KMS-11 (cell line): ENCODE measurements around the gene SORCS2.
"Not testable (repeated sequence)": the region's sequence is repeated elsewhere in the genome, so short reads cannot be mapped to it uniquely, and the experiment has no call there.

ENCODE experiments used
- H2AFZ ChIP-seq: fragments of 200-600 bp; sonication (generic); 2 replicates; pipeline ENCODE4 v1.6.1; 2016; ENCODE audit warnings: antibody characterized with exemption, mixed run types, low read depth
- H3K27ac ChIP-seq: fragments of 200-600 bp; sonication (generic); 2 replicates; pipeline ENCODE4 v1.6.1; 2016; ENCODE audit warnings: mild to moderate bottlenecking, mixed run types
- H3K27me3 ChIP-seq: fragments of 200-600 bp; sonication (generic); 2 replicates; pipeline ENCODE4 v1.6.1; 2017; ENCODE audit warnings: mild to moderate bottlenecking, low read depth, mixed run types, moderate library complexity; ENCODE audit not compliant: insufficient read depth
- H3K36me3 ChIP-seq: fragments of 200-600 bp; sonication (generic); 2 replicates; pipeline ENCODE4 v1.6.1; 2017; ENCODE audit warnings: mild to moderate bottlenecking, mixed run types; ENCODE audit not compliant: insufficient read depth
- H3K4me1 ChIP-seq: fragments of 200-600 bp; sonication (generic); 2 replicates; pipeline ENCODE4 v1.6.1; 2016; ENCODE audit warnings: mild to moderate bottlenecking, low read depth, mixed run types; ENCODE audit not compliant: poor library complexity, severe bottlenecking
- H3K4me2 ChIP-seq: fragments of 200-600 bp; sonication (generic); 2 replicates; pipeline ENCODE4 v1.7.0; 2016; ENCODE audit warnings: mild to moderate bottlenecking, mixed run types
- H3K4me3 ChIP-seq: fragments of 200-600 bp; sonication (generic); IDR thresholded peaks from 2 replicates; pipeline ENCODE4 v1.6.1; 2017; ENCODE audit warnings: low read depth, low read length, mixed read lengths; ENCODE audit not compliant: insufficient read depth
- H3K79me2 ChIP-seq: fragments of 200-600 bp; sonication (generic); 2 replicates; pipeline ENCODE4 v1.6.1; 2016; ENCODE audit warnings: low read depth, mixed run types; ENCODE audit not compliant: insufficient read depth
- H3K9ac ChIP-seq: fragments of 200-600 bp; sonication (generic); 2 replicates; pipeline ENCODE4 v1.6.1; 2016; ENCODE audit warnings: mild to moderate bottlenecking, mixed run types
- H4K20me1 ChIP-seq: fragments of 200-600 bp; sonication (generic); 2 replicates; pipeline ENCODE4 v1.6.1; 2016; ENCODE audit warnings: mild to moderate bottlenecking, mixed run types; ENCODE audit not compliant: insufficient read depth
- TF ChIP-seq, protein P1 (sequence below): fragments of 200-600 bp; sonication (generic); conservative IDR thresholded peaks from 2 replicates; pipeline ENCODE4 v1.6.1; 2017; ENCODE audit warnings: low read depth, mild to moderate bottlenecking, antibody characterized with exemption, low read length, moderate library complexity, mixed read lengths

The SORCS2 gene

DNA sequence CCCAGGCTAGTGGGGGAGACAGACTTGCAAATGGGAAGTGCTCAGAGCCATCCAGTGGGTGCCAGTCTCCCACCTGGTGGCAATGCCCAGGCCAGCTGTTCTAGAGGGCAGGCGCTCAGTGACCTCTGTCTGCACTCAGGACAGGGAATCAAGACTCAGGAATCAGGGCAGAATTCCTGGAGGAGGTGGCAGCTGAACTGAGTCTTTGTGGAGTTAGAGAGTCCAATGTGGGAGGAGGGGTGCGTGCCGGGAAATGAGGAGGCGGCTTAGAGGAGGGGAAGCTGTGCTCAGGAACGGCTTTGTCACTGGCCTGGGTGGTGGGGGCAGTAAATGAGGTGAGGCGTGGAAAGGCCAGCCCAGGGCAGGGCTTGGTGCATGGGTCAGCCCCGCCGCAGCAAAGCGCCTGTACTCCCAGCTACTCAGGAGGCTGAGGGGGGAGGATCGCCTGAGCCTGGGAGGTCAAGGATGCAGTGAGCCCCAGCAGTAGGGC, 31.3 kb upstream of the SORCS2 start:
- H2AFZ ChIP-seq: no peak overlapping the region
- H3K9ac ChIP-seq: no peak overlapping the region
- no peaks in the 10 kb centered on the region for H3K79me2 ChIP-seq
- no peaks in the 10 kb centered on the region for H3K36me3 ChIP-seq
- no peak overlapping the region for H3K4me2 ChIP-seq
- no peaks in the 10 kb centered on the region for H4K20me1 ChIP-seq
- TF ChIP-seq, protein P1, sequence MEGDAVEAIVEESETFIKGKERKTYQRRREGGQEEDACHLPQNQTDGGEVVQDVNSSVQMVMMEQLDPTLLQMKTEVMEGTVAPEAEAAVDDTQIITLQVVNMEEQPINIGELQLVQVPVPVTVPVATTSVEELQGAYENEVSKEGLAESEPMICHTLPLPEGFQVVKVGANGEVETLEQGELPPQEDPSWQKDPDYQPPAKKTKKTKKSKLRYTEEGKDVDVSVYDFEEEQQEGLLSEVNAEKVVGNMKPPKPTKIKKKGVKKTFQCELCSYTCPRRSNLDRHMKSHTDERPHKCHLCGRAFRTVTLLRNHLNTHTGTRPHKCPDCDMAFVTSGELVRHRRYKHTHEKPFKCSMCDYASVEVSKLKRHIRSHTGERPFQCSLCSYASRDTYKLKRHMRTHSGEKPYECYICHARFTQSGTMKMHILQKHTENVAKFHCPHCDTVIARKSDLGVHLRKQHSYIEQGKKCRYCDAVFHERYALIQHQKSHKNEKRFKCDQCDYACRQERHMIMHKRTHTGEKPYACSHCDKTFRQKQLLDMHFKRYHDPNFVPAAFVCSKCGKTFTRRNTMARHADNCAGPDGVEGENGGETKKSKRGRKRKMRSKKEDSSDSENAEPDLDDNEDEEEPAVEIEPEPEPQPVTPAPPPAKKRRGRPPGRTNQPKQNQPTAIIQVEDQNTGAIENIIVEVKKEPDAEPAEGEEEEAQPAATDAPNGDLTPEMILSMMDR: no peak
- no peaks in the 10 kb centered on the region for H3K4me1 ChIP-seq
- no peak overlapping the region for H3K4me3 ChIP-seq
- no peak overlapping the region for H3K27ac ChIP-seq
- peaks cover 35% of the 10 kb centered on the region; the same call in 1 of the 2 replicates for H3K27me3 ChIP-seq

DNA sequence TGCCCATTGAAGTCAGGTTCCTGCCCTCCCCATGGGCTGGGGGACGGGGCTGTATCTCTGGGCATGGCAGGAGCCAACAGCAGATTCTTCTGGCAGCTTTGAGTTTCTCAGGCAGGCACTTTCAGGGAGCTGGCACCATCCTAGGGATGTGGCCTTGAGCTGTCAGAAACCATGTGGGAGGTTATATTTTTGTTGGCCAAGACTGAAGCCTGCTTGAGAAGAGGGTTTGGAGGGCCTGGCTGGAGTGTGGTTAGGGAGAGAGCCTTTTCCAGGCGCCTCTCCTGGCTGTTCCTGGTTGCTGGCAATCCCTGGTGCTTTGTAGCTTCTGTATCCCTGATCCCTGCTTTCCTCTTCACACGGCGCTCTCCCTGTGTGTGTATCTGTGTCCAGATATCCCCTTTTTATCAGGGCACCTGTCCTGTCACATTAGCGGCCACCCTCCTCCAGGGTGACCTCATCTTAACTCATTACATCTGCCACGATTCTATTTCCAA, 30.6 kb upstream of the SORCS2 start:
- Histone ChIP-seq H3K9ac (no peak overlapping the region), H3K79me2 (no peaks in the 10 kb centered on the region), H2AFZ (no peak overlapping the region), H3K4me1 (no peaks in the 10 kb centered on the region), H3K36me3 (no peaks in the 10 kb centered on the region), H3K4me2 (no peak overlapping the region), H3K4me3 (no peak overlapping the region), H3K27ac (no peak overlapping the region), H3K27me3 (peaks cover 30% of the 10 kb centered on the region; the same call in 1 of the 2 replicates), H4K20me1 (no peaks in the 10 kb centered on the region)
- TF ChIP-seq, protein P1: no peak

DNA sequence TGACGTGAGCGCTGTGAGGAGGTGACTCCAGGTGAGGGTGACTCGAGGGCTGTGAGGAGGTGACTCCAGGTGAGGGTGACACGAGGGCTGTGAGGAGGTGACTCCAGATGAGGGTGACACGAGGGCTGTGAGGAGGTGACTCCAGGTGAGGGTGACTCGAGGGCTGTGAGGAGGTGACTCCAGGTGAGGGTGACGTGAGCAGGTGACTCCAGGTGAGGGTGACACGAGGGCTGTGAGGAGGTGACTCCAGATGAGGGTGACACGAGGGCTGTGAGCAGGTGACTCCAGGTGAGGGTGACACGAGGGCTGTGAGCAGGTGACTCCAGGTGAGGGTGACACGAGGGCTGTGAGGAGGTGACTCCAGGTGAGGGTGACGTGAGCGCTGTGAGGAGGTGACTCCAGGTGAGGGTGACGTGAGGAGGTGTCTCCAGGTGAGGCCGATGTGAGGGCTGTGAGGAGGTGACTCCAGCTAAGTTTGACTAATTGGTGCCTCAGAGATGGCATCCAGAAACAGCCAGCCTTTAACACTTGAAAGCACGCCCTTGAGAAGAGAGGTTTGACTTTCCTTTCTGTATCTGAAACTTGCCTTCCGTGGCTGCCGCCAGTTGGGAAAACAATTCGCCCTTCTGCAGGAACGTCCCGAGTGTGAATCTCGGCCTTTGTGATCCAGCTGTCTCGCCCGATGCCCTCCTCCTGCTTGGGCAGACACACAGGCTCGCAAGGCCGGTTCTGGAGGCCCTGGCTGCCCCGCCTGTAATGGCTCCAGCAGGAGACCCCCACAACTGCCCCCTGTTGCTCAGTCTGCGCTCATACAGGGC, 27.1 kb upstream of the SORCS2 start:
- H3K4me2 ChIP-seq, H3K36me3 ChIP-seq, H3K4me3 ChIP-seq, H3K27ac ChIP-seq, H3K4me1 ChIP-seq, H3K79me2 ChIP-seq, H3K9ac ChIP-seq, H4K20me1 ChIP-seq, H2AFZ ChIP-seq: not testable (repeated sequence)
- H3K27me3 ChIP-seq: peaks cover 20% of the 10 kb centered on the region; the same call in 1 of the 2 replicates

DNA sequence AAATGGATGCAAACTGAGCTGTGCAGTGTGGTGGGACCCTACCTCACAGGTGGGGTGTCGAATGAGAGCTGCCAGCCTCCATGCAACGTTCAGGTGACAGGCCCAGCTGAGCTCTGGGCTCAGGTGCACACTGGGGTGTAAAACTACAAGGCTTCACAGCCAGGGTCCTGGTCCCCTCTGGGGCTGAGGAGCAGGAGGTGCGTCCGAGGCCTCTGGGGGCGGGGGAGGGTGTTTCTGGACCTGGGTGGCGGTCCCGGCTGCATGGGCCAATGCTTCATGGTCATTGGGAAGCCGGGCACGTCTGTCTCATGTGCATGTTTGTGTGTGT, 26.5 kb upstream of the SORCS2 start:
- TF ChIP-seq, protein P1: no peak
- Histone ChIP-seq H3K27me3 (peaks cover 20% of the 10 kb centered on the region; the same call in 1 of the 2 replicates), H3K4me2 (no peak overlapping the region), H2AFZ (no peak overlapping the region), H3K79me2 (no peaks in the 10 kb centered on the region), H3K27ac (no peak overlapping the region), H3K4me1 (no peaks in the 10 kb centered on the region), H4K20me1 (no peaks in the 10 kb centered on the region), H3K4me3 (no peak overlapping the region), H3K9ac (no peak overlapping the region), H3K36me3 (no peaks in the 10 kb centered on the region)

DNA sequence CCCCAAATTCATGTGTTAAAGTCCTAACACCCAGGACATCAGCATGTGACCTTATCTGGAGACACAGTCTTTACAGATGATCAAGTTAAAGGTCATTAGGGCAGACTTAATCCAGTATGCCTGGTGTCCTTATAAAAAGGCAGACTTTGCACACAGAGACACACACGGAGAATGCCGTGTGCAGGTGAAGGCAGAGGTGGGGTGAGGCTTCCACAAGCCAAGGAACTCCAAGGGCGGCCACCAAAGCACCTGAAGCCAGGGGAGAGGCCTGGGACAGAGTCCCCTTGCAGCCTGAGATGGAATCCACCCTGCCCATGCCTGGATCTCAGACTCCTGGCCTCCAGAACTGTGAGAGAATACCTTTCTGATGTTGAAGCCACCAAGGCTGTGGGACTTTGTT, 26.1 kb upstream of the SORCS2 start:
- Histone ChIP-seq H3K27me3 (peaks cover 20% of the 10 kb centered on the region; the same call in 1 of the 2 replicates), H3K79me2 (no peaks in the 10 kb centered on the region), H3K4me3 (no peak overlapping the region), H2AFZ (no peak overlapping the region), H3K4me1 (no peaks in the 10 kb centered on the region), H3K27ac (no peak overlapping the region), H4K20me1 (no peaks in the 10 kb centered on the region), H3K4me2 (no peak overlapping the region), H3K9ac (no peak overlapping the region), H3K36me3 (no peaks in the 10 kb centered on the region)
- TF ChIP-seq, protein P1: no peak
